Vagina (tissue), 2 donors: ENCODE data around the gene PRSS35.

Experiments used
- POLR2A ChIP-seq, 2 donors: fragments of 450-650 bp; IDR thresholded peaks; one replicate each; pipeline ENCODE4 v1.6.1; 2017; ENCODE audit warnings: antibody characterized with exemption in 2 of 2, mild to moderate bottlenecking in 2 of 2, moderate library complexity in 2 of 2
- TF ChIP-seq, protein P1 (sequence below), 3 experiments: fragments of 450-650 bp in 2 of 3; fragments of 200-600 bp in 1 of 3; sonication (generic) in 1 of 3; IDR thresholded peaks; one replicate each; pipeline ENCODE4 v1.5.1; 2017 to 2019; ENCODE audit warnings: antibody characterized with exemption in 3 of 3, mild to moderate bottlenecking in 2 of 3, moderate library complexity in 2 of 3

DNA sequence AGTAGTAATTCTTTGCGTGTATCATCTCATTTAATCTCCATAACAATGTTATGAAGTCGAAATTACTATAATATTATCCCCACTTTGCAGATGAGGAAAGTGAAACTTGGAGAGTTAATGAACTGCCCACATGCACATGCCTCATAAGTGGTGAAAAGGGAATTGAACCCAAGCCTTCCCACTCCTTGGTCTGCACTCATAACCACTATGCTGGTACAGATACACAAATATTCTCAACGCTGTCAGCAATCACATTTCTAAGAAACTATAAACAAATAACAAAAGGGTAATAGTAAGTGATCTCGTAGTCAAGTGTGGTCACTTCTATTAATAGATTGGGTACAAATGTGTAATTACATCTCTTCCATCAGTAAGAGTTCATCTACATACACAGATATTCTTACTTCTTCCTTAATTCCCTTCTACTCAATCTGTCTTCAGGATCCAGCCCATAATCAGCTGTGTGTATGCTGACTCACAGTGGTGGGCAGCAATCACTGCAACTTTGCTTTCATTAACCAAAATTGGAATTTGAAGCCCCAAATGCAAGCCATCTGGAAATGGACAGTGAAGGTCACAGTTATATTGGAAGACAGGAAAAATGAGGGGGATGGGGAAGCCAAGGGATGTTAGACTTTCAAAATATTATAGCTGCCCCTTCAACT, 6.6 kb downstream of the PRSS35 start:
- TF ChIP-seq, protein P1, sequence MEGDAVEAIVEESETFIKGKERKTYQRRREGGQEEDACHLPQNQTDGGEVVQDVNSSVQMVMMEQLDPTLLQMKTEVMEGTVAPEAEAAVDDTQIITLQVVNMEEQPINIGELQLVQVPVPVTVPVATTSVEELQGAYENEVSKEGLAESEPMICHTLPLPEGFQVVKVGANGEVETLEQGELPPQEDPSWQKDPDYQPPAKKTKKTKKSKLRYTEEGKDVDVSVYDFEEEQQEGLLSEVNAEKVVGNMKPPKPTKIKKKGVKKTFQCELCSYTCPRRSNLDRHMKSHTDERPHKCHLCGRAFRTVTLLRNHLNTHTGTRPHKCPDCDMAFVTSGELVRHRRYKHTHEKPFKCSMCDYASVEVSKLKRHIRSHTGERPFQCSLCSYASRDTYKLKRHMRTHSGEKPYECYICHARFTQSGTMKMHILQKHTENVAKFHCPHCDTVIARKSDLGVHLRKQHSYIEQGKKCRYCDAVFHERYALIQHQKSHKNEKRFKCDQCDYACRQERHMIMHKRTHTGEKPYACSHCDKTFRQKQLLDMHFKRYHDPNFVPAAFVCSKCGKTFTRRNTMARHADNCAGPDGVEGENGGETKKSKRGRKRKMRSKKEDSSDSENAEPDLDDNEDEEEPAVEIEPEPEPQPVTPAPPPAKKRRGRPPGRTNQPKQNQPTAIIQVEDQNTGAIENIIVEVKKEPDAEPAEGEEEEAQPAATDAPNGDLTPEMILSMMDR (IDR thresholded peaks at IDR 0.05): no peak
- no peak for TF ChIP-seq POLR2A (IDR thresholded peaks at IDR 0.05)
